Measurements from ENCODE around the gene MOCS1. TPM values are rescaled to one million over a fixed set of nuclear protein-coding genes. Genes with fewer than 3 reads are reported as not detected.
A peak's percentile ranks its signal among the peaks of the same experiment; 100 is the strongest.

The MOCS1 gene
- total and polyA plus RNA-seq, 2 donors (not counting 1 experiment from before 2014, with no cell fraction given): 11.6 to 21.8 TPM

- no peaks in the 10 kb centered on the region for H4K20me1 ChIP-seq (ENCODE audit: control insufficient read depth, extremely low read depth, insufficient read depth, low read length)
- no peaks in the 10 kb centered on the region for H3K27me3 ChIP-seq (ENCODE audit: control insufficient read depth, insufficient read depth, low read length)
- no peak overlapping the region for H3K27ac ChIP-seq (ENCODE audit: insufficient read depth, low read length)
- no peaks in the 10 kb centered on the region for H3K4me1 ChIP-seq (ENCODE audit: control insufficient read depth, extremely low read depth, insufficient read depth, low read length)
- no peaks in the 10 kb centered on the region for H3K9me3 ChIP-seq (ENCODE audit: control insufficient read depth, insufficient read depth, low read depth, low read length)
- no peak overlapping the region for H3K4me3 ChIP-seq (replicated peaks in 1 of 4; ENCODE audit: control extremely low read depth in 1 of 4, insufficient read depth in 1 of 4, low read depth in 3 of 4, low read length in 4 of 4)
- H2AFZ ChIP-seq (ENCODE audit: low read length): no peak overlapping the region
- no peaks in the 10 kb centered on the region for H3K36me3 ChIP-seq (ENCODE audit: control insufficient read depth, insufficient read depth, low read length)
- peak in 1 of 2 donors; percentile 44 for DNase-seq (ENCODE audit: low read depth in 2 of 2)
- no peak overlapping the region for H3K4me2 ChIP-seq (ENCODE audit: extremely low read depth, insufficient read depth, low read length)
- no peaks in the 10 kb centered on the region for H3K79me2 ChIP-seq (ENCODE audit: control insufficient read depth, insufficient read depth, low read length)
- TF ChIP-seq CTCF (conservative IDR thresholded peaks at IDR 0.05 in 1 of 2, IDR thresholded peaks at IDR 0.05 in 1 of 2; ENCODE audit: low read depth in 1 of 2, low read length in 2 of 2) (no peak), EZH2 (IDR thresholded peaks at IDR 0.05; ENCODE audit: low read length, missing control alignments) (no peak)
- H3K9ac ChIP-seq (ENCODE audit: insufficient read depth, low read length): no peak overlapping the region
Observed at GRCh38 chr6:39956936-39957335, 22.7 kb upstream of the MOCS1 start.

- Histone ChIP-seq H3K4me3 (replicated peaks in 1 of 4; ENCODE audit: control extremely low read depth in 1 of 4, insufficient read depth in 1 of 4, low read depth in 3 of 4, low read length in 4 of 4) (no peak overlapping the region), H3K4me1 (ENCODE audit: control insufficient read depth, extremely low read depth, insufficient read depth, low read length) (no peaks in the 10 kb centered on the region), H3K9me3 (ENCODE audit: control insufficient read depth, insufficient read depth, low read depth, low read length) (no peaks in the 10 kb centered on the region), H3K36me3 (ENCODE audit: control insufficient read depth, insufficient read depth, low read length) (no peaks in the 10 kb centered on the region), H3K79me2 (ENCODE audit: control insufficient read depth, insufficient read depth, low read length) (no peaks in the 10 kb centered on the region), H3K4me2 (ENCODE audit: extremely low read depth, insufficient read depth, low read length) (no peak overlapping the region), H3K9ac (ENCODE audit: insufficient read depth, low read length) (no peak overlapping the region), H3K27ac (ENCODE audit: insufficient read depth, low read length) (no peak overlapping the region), H2AFZ (ENCODE audit: low read length) (no peak overlapping the region), H4K20me1 (ENCODE audit: control insufficient read depth, extremely low read depth, insufficient read depth, low read length) (no peaks in the 10 kb centered on the region), H3K27me3 (ENCODE audit: control insufficient read depth, insufficient read depth, low read length) (no peaks in the 10 kb centered on the region)
- no peak for TF ChIP-seq EZH2 (IDR thresholded peaks at IDR 0.05; ENCODE audit: low read length, missing control alignments)
- DNase-seq (ENCODE audit: low read depth in 2 of 2): no peak
Observed at GRCh38 chr6:39953076-39953618, 18.9 kb upstream of the MOCS1 start.

GRCh38 chr6:39952167-39952566, 17.9 kb upstream of the MOCS1 start:
- Histone ChIP-seq H4K20me1 (ENCODE audit: control insufficient read depth, extremely low read depth, insufficient read depth, low read length) (no peaks in the 10 kb centered on the region), H3K9me3 (ENCODE audit: control insufficient read depth, insufficient read depth, low read depth, low read length) (no peaks in the 10 kb centered on the region), H3K9ac (ENCODE audit: insufficient read depth, low read length) (no peak overlapping the region), H3K36me3 (ENCODE audit: control insufficient read depth, insufficient read depth, low read length) (no peaks in the 10 kb centered on the region), H3K4me3 (replicated peaks in 1 of 4; ENCODE audit: control extremely low read depth in 1 of 4, insufficient read depth in 1 of 4, low read depth in 3 of 4, low read length in 4 of 4) (no peak overlapping the region), H3K4me1 (ENCODE audit: control insufficient read depth, extremely low read depth, insufficient read depth, low read length) (no peaks in the 10 kb centered on the region), H3K27me3 (ENCODE audit: control insufficient read depth, insufficient read depth, low read length) (peaks cover 2% of the 10 kb centered on the region), H2AFZ (ENCODE audit: low read length) (no peak overlapping the region), H3K4me2 (ENCODE audit: extremely low read depth, insufficient read depth, low read length) (no peak overlapping the region), H3K27ac (ENCODE audit: insufficient read depth, low read length) (no peak overlapping the region), H3K79me2 (ENCODE audit: control insufficient read depth, insufficient read depth, low read length) (no peaks in the 10 kb centered on the region)
- no peak for TF ChIP-seq CTCF (conservative IDR thresholded peaks at IDR 0.05 in 1 of 2, IDR thresholded peaks at IDR 0.05 in 1 of 2; ENCODE audit: low read depth in 1 of 2, low read length in 2 of 2)
- no peak for TF ChIP-seq EZH2 (IDR thresholded peaks at IDR 0.05; ENCODE audit: low read length, missing control alignments)
- DNase-seq (ENCODE audit: low read depth in 2 of 2): peak; percentile 54 to 55
